GM12872 (cell line): Measurements from ENCODE around the gene NUCB1.

Source experiments
- TF ChIP-seq, protein P1 (sequence below): IDR thresholded peaks from 3 replicates; pipeline ENCODE4 v1.5.1; 2011; ENCODE audit warnings: low read depth, mild to moderate bottlenecking, low read length, moderate library complexity; ENCODE audit not compliant: insufficient read depth

The NUCB1 gene

DNA sequence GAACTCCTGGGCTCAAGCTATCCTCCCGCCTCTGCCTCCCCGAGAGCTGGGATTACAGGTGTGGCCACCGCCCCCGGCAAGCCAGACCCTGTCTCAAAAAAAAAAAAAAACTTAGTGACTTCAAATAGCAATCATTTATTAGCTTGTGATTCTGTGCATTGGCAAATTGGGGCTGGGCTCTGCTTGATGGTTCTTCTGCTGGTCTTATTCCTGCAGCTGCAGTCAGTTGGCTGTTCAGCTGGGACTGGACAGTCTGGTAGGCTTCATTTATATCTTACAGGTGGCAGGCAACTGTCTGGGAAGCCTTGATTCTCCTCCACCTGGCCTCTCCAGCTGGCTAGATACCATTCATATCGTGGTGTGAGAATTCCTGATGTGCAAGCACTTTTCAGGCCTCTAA lies 40.8 kb downstream of the NUCB1 start:
- TF ChIP-seq, protein P1, sequence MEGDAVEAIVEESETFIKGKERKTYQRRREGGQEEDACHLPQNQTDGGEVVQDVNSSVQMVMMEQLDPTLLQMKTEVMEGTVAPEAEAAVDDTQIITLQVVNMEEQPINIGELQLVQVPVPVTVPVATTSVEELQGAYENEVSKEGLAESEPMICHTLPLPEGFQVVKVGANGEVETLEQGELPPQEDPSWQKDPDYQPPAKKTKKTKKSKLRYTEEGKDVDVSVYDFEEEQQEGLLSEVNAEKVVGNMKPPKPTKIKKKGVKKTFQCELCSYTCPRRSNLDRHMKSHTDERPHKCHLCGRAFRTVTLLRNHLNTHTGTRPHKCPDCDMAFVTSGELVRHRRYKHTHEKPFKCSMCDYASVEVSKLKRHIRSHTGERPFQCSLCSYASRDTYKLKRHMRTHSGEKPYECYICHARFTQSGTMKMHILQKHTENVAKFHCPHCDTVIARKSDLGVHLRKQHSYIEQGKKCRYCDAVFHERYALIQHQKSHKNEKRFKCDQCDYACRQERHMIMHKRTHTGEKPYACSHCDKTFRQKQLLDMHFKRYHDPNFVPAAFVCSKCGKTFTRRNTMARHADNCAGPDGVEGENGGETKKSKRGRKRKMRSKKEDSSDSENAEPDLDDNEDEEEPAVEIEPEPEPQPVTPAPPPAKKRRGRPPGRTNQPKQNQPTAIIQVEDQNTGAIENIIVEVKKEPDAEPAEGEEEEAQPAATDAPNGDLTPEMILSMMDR: no peak

DNA sequence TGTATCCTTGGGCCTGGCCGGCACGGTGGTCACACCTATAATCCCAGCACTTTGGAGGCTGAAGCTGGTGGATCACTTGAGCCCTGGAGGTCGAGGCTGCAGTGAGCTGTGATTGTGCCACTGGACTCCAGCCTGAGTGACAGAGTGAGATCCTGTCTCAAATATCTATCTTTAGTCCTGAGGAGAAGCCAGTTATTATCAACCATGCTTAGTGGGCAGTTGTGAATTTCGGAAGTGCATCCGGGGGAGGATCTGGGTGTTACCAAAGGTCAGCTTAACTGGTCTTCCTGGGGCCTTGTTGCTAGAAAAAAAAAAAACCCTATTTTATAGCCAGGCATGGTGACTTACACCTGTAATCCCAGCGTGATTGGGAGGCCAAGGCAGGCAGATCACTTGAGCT lies 43.0 kb downstream of the NUCB1 start:
- TF ChIP-seq, protein P1: no peak

DNA sequence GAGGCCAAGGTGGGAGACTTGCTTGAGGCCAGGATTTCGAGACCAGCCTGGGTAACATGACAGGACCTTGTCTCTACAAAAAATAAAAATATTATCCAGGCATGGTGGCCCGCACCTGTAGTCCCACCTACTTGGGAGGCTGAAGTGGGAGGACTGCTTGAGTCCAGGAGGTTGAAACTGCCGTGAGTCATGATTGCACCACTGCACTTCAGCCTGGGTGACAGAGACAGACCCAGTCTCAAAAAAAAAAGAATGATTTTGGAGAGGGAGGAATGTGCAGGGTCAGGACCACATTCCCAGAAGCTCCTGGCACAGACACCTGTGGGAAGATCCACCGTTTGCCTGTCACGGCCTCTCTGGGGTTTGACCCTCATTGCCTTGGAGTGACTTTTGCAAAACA lies 45.3 kb downstream of the NUCB1 start:
- TF ChIP-seq, protein P1: no peak

DNA sequence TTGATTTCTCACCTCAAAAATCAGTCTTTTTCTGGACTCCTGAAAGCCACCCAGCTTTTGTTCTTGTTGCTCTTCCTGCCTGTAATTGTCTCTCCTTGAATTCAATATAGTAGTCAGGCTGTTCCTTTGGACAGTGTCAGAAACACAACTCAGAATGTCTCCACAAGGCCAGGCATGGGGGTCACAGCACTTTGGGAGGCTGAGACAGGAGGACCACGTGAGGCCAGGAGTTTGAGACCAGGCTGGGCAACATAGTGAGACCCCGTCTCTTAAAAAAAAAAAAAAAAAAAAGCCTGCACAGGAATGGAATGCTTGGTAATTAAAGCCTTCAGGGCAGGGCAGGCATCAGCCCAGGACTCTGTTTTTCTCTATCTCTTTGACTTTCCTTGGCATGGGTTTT lies 45.7 kb downstream of the NUCB1 start:
- TF ChIP-seq, protein P1: no peak

DNA sequence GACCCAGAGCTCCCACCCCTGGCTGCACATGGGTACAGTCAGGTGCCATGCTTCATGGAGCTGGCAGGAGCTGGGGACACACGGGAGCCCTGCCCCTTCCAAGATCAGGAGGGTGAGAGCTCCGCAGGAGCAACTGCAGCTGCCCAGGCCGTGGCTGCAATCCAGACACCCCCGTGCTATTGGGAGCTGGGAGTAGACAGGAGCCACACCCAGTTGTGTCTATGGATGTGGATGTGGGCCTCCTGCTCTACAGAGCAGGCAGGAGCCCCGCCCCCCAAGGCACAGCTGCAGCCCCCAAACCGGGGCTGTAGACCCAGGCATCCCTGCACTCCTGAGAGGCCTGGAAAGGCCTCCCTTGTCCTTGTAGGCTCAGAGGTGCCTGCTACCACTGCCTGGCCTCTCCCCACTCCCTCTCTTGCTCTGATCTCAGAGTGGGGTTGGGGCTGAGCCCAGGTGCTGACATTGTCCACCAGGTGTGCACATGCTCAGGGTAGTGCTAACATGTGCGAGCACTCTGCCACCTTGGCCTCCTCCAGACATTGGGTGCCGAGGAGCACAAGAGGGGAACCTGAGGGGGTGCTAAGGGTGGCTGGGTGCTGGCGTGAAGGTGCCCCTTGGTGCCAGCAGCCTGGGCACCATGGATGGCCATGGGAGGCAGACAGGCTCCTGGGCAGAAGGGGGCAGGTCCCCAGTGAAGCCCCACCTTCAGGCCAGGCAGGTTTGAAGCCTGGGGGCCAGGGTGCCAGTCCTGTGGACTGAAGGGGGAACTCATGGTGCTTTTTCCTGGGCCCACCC lies 46.5 kb downstream of the NUCB1 start:
- TF ChIP-seq, protein P1: no peak

DNA sequence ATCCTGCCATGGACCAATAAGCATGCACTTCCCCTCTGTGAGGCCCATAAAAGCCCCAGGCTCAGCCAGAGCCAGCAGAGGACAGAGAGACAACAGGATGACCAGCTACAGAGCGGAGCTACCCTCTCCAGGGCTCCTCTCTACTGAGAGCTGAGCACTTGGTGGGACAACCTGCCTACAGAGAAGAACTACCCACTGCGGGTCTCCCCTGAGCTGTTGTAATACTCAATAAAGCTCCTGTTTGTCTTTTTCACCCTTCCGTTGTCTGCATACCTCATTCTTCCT lies 47.1 kb downstream of the NUCB1 start:
- TF ChIP-seq, protein P1: no peak

DNA sequence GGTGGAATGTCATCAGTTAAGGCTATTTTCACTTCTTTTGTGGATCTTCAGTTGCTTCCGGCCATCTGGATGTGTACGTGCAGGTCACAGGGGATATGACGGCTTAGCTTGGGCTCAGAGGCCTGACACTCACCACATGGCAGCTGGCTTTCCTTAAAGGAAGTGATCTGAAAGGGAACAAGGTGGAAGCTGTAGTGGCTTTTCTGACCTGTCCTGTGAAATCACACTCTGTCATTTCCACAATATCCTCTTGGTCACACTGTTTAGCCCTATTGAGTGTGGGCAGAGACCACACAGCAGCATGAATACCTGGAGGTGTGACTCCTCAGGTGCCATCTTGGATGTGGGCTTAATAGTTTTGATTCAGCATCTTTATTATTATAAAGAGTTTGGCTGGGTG lies 50.0 kb downstream of the NUCB1 start:
- TF ChIP-seq, protein P1: no peak
